NCI-H2227 treated with DMSO at 0.1 percent for 48 hours (cell line): Measurements from ENCODE around the gene ERBB4.
"Not testable (repeated sequence)": the region's sequence is repeated elsewhere in the genome, so short reads cannot be mapped to it uniquely, and the experiment has no call there.

Source experiments
- DNase-seq: peaks from one replicate; lab custom pipeline; 2025; lab: John Stamatoyannopoulos, UW

The ERBB4 gene

DNA sequence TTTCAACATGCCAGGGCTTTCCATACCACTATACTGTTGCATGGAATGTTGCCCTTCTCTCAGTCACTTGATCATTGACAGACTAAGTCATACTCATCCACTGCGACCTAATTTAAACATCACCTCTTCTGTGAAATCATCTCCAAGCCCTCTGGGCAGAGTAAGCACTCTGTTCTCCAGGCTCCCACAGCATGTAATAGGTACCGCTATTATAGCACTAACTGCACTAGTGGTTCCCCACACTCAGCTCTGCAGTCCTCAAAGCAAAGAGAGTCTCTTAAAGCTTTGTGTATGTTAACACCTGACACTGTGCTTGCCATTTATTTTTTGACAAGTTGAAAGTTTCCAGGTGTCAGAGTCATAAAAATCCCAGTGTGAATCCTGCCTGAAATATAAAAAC, 947.2 kb downstream of the ERBB4 start:
- no peak for DNase-seq

- DNase-seq = no peak
These were observed 970.2 kb downstream of the ERBB4 start for GRCh38 chr2:211568439-211568838.

DNA sequence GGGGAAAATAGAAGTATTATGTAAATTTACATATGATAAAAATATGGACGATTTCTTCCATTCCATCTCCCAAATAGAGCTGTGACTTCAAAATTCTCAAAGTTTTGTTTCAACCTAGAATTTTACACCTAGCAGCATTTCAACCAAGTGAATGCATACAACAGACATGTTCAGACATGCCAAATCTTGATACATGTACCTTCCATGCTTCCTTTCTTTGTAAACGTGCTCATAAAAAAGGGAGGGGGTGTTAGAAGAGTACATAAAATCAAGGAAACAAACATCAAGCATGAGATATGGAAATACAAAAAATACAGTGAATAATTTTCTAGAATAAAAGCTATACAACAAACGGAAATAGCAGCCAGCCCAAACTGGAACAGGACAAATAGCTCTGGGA, 974.2 kb downstream of the ERBB4 start:
- DNase-seq = no peak

DNA sequence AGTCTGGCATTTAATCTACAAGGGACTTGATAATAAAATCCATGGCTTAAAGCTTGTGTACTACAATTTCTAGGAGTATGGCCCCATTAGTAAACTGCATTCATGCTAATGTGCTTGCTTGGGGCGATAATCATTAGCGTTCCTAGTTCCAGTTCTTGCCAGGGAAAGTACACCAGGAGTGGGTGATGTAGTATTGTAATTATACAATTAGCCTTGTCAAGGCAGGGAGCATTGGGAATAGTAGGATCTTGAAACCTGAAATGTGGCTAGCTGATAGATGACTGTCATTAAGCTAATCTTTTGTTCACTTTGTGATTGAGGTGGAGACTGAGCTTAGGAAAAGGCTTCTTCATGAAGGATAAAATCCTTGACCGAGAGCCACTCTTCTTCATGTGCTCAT, 993.0 kb downstream of the ERBB4 start:
- DNase-seq = no peak

DNA sequence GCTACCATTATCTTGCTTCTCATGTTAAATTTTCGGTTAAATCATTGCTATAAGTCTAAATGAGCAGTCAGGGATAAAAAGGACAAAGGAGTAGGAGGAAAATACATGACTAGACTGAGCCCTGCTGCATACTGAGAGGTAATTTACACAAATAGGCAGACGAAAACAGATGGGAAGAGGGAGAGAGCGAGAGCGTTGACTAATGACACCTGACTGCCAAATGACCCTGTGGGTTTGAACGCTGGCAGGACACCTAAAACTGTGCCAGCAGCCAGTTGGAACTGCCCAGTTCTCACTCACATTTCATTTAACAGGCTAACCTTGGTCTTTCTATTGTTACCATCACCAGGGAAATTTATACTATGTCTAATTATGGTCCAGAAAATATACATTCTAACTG, 1004.0 kb downstream of the ERBB4 start:
- peak; percentile 96 for DNase-seq

DNA sequence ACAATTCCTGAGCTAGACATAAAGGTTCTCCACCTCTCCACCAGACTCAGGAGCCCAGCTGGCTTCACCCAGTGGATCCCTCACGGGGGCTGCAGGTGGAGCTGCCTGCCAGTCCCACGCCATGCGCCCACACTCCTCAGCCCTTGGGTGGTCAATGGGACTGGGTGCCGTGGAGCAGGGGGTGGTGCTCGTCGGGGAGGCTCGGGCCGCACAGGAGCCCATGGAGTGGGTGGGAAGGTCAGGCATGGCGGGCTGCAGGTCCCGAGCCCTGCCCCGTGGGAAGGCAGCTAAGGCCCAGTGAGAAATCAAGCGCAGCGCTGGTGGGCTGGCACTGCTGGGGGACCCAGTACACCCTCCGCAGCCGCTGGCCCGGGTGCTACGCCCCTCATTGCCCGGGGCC, 1014.4 kb downstream of the ERBB4 start:
- not testable (repeated sequence) for DNase-seq

DNA sequence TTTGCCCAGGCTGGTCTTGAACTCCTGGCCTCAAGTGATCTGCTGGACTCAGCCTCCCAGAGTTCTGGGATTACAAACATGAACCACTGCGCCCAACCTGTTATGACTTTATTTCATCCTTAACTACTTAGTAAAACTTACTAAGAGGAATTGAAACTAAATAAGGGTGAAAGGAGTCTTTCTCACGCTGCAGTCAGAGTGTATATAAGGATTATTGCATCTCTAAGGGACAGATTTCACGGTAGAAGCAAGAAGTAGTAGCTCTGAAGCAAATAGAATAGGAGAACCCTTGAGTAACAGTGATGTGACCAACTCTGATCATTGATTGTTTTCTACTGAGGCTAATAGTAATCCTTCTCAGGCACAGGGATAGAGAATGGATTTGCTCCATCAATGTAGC, 1022.1 kb downstream of the ERBB4 start:
- no peak for DNase-seq

DNA sequence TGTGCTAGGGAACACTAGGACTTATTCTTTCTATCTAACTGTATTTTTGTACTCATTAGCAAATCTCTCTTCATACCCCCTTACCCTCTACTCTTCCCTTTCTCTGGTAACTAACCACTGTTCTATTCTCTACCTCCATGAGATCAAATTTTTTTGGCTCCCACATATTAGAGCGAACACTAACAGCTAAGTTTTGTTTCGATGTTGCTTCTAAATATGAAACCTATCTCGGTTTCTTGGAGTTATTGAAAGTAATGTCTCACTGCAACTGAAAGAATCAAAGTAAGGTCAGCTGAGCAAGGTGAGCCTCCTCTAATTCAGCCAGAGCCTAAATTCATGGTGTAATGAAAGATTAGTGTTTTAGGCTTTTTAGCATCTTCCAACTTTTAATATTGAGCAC, 1024.6 kb downstream of the ERBB4 start:
- DNase-seq = no peak

- DNase-seq = no peak
These were observed 1025.2 kb downstream of the ERBB4 start for GRCh38 chr2:211513446-211513845.

GRCh38 chr2:211512806-211513205, 1025.8 kb downstream of the ERBB4 start:
- no peak for DNase-seq

DNA sequence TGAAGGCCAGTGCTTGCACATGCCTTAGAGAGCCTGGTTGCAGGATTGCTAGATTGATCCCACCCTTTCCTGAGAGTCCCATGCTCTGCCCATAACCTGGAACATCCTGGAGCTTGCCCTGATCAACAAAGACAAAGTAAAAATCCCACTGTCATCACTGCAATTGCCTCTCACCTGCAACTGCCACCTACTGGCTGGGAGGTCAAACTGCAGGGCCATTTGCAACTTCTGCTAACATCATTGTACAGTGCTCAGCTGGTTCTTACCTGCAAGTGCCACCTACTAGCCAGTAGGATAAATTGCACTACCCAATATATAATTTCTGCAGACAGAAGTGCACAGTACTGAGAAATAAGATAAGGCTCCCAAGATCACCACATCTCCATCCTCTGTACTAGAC, 1034.7 kb downstream of the ERBB4 start:
- DNase-seq = no peak

DNA sequence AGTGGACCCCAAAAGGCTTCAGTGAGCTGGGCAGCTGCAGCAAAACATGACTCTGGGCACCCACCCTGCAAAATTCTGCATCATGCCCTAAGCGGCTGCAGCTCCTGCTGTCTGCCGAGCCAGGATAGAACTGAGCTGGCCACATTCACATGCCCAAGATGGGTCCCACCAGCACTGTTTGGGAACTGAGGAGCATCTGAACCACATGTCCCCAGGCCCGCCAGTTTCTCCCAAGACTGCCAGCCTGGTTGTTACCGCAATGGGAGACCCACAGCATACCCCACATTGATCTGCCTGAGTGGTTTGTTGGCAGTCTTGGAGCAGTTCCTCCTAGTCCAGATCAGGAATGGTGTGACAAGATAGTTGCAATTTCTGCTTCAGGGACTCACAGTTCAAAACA, 1035.4 kb downstream of the ERBB4 start:
- no peak for DNase-seq

GRCh38 chr2:211498551-211499205, 1039.9 kb downstream of the ERBB4 start:
- no peak for DNase-seq

DNA sequence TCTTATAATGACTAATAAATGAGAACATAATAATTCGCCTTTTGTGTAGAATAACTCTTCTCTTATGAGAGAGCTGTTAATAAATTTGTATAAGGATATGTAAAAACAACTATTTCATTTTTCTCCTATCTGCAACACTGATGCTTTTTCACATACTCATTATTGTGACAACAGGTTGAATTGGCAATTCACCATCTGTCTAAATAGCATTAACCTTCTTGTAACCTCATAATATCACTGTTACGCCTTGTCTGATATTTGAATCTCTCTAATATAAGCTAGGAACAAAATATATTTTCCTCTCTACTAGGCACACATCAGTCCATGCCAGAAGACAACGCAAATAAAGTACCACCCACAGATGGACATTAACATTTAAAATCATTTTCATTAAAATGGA, 1043.3 kb downstream of the ERBB4 start:
- DNase-seq = no peak

GRCh38 chr2:211494536-211494935, 1044.1 kb downstream of the ERBB4 start:
- peak; percentile 51 for DNase-seq

GRCh38 chr2:211494085-211494484, 1044.5 kb downstream of the ERBB4 start:
- no peak for DNase-seq

DNA sequence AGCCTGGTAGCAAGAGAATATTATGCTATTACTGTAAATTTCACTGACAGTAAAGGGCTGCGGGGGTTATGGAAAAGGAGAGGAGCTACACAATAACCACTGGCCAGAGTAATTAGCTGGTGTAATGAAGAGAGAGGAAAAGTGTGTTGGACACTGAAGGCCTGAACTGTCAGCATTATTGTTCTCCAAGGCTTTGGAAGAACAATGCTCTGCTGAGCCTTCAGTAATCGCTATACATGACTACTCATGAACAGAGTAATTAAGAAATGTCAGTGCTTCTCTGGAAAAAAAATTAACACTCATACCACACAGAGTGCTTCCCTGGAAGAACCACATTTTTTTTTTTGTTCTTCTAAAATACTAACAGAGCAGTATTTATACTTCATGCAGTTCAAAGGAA, 1050.9 kb downstream of the ERBB4 start:
- peak; percentile 43 for DNase-seq

DNA sequence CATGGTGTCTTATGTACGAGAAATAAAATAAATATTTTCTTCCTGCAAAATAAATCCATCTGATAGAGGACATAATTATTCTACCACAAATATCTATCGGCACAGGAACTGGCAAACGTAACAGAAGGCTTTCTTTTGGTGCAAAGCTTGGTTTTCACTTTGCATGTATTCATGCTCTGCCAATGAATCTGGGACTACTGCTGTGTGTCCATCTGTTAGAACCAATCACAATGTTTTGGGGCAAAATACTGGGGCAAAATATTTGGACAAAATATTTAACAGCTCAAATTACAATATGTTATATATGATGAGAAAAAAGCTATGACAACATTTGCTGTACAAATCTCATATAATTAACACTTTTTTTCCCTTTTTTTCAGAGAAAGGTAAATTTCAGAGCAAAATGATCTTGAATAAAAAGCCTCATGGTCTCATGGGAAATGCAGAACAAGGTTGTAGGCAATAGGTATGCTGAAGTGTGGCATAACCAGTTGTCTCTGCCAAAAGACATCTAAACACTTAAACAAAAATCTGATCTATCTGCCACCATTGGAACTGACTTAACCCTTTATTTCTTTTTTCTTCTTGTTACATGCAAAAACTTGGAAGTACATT, 1059.0 kb downstream of the ERBB4 start:
- DNase-seq = no peak

- DNase-seq = no peak
These were observed 1060.9 kb downstream of the ERBB4 start for GRCh38 chr2:211477537-211478275.

DNA sequence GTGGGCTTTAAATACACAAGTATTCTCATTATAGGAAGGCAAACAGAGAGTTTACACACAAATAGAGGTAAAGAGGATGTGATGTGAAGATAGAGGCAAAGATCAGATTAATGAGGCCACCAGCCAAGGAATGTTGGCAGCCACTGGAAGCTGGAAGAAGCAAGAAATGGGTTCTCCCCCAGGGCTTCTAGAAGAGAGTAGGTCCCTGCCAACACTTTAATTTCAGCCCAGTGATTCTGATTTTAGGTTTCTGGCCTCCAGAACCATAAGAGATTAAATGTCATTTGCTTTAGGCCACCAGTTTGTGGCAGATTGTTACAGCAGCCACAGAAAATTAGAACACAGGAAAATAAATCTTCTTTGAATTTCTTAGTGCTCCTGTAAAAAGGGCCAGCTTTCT, 1065.5 kb downstream of the ERBB4 start:
- no peak for DNase-seq

DNA sequence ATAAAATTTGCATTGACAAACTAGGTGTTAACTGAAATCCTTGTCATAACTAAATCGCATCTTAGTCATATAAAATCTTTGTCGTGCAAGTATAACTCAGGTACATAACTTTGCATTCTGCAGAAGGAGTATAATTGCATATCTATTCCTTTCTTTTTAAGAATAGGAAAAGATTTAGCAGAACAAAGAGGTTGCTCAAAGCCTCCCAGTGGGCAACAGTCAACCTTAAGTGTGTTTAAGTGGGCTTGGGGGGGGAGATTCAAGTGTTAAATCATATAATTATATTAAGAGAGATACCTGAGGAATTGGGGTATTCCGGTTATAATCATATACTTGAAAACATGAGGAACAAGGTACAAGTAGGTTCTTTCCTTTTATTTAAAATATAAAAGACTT, 1068.9 kb downstream of the ERBB4 start:
- DNase-seq = peak; percentile 38

DNA sequence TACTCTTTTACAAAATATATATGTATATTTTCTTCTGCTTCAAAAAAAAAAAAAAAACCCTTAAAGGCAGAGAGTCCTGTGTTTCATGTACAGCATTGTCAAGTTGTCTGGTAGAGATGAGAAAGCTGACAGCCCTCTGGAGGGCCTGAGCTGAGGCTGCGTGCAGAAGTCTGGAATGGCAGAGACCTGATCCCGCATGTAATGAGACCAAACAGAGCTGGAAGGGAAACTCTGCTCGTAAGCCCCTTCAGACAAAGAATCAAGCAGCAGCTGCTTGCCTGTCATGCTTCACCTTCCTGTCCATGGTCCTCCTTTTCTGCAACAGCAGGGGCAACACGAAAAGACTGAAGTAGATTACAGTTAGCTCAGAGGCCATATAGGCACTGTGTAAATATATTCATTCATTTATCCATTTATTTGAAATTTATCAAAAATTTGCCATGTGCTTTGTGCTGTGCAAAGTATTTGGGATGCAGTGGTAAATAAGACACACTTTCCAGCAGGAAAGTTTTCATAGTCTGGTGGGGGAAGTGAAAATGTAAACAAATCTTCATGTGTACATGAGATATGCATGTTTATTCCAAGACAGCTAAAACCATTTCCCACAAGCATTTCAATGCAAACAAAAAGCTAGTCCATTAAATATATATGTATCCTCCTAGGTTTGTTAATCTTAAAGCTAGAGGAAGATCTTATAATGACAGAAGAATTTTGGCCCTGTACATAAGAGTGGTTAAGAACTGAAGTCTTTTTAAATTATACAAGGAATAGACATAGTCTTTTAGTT, 1069.5 kb downstream of the ERBB4 start:
- peak; percentile 29 for DNase-seq

- DNase-seq = no peak
These were observed 1070.4 kb downstream of the ERBB4 start for GRCh38 chr2:211468217-211468616.
